Fibroblast of villous mesenchyme (primary cell): Measurements from ENCODE around the gene ASIC2. TPM values are rescaled to one million over a fixed set of nuclear protein-coding genes. Genes with fewer than 3 reads are reported as not detected.

ENCODE experiments used
- DNase-seq: peaks from one replicate; pipeline ENCODE4 v3.0.0-alpha.2; 2010; ENCODE audit warnings: low read depth
- H3K4me3 ChIP-seq: 2 replicates; pipeline ENCODE4 v1.5.1; 2011; ENCODE audit warnings: low read depth, mild to moderate bottlenecking, low read length
- CTCF ChIP-seq: IDR thresholded peaks from 2 replicates; pipeline ENCODE4 v1.5.1; 2012; ENCODE audit warnings: low read depth, mild to moderate bottlenecking, low read length; ENCODE audit not compliant: insufficient read depth
- total RNA-seq: library from RNA; depleted of rRNA; stranded (reverse); fragments of >200 nt; gene quantifications from 2 replicates; pipeline ENCODE4 v1.2.3, GENCODE V29; 2012

Gene ASIC2
- total RNA-seq, 1 donor = not detected

GRCh38 chr17:33121272-33121671 is 171.8 kb downstream of the ASIC2 start:
- DNase-seq = no peak
- no peak overlapping the region for H3K4me3 ChIP-seq
- TF ChIP-seq CTCF = no peak

GRCh38 chr17:33120103-33120502 is 173.0 kb downstream of the ASIC2 start:
- TF ChIP-seq CTCF = no peak
- no peak overlapping the region for H3K4me3 ChIP-seq
- DNase-seq = no peak

GRCh38 chr17:33118391-33119075 is 174.6 kb downstream of the ASIC2 start:
- TF ChIP-seq CTCF = no peak
- no peak overlapping the region for H3K4me3 ChIP-seq
- DNase-seq = no peak

- TF ChIP-seq CTCF = no peak
- DNase-seq = no peak
Observed at GRCh38 chr17:33116021-33116551, 177.0 kb downstream of the ASIC2 start.

GRCh38 chr17:33115366-33115765 is 177.7 kb downstream of the ASIC2 start:
- DNase-seq = no peak
- no peak overlapping the region for H3K4me3 ChIP-seq
- no peak for TF ChIP-seq CTCF

More at GRCh38 chr17:33116021-33116551, 177.0 kb downstream of the ASIC2 start:
- no peak overlapping the region for H3K4me3 ChIP-seq

GRCh38 chr17:33113991-33114370 is 179.1 kb downstream of the ASIC2 start:
- no peak overlapping the region for H3K4me3 ChIP-seq
- no peak for TF ChIP-seq CTCF
- no peak for DNase-seq
